ENCODE results near the gene PILRA. TPM values are rescaled to one million over a fixed set of nuclear protein-coding genes. Genes with fewer than 3 reads are reported as not detected.

PILRA gene
- total and polyA plus RNA-seq, 10 of the 15 experiments (the other 5 are each of a cell fraction or from before 2014, with no cell fraction given) = 6.6 to 43.3 (median 11.5) TPM

DNA sequence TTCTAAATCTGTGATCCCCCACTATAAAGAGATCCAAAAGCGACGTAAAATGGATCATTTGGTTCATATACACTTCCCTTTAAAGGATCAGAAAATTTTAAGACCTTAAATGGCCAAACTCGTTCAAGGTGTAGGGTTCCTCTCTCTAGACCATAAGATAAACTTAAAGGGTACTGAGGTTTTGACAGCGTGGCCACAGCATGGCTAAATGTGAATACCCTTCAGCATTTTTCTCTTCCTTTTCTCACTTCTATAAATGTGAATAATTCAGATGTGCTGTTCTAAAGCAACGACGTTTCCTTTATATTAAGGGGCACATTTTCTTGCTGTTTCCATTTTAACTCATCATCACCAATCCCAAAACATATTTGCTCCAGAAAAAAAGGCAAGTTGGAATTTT lies 50.0 kb downstream of the PILRA start:
- ChIA-PET POLR2A (interaction anchor here (0.5 to 1.7 kb wide), 10 partner anchors 9 to 1528 kb away, joined by 3 to 14 read pairs (median 4); partner anchors contain the start of gene PPP1R35), RAD21 (ENCODE audit: unreplicated experiment) (interaction anchor here (1.3 to 2.1 kb wide), 2 partner anchors 16 to 212 kb away, joined by 3 to 12 read pairs; no protein-coding TSS in a partner anchor), SMC1A (ENCODE audit: uncharacterized antibody, unreplicated experiment) (interaction anchor here (1.3 to 1.6 kb wide), 3 partner anchors 11 to 49 kb away, joined by 8 to 10 read pairs (median 8); no protein-coding TSS in a partner anchor), CTCF (interaction anchor here (1.0 to 1.6 kb wide), 5 partner anchors 16 to 59 kb away, joined by 3 to 7 read pairs (median 4); no protein-coding TSS in a partner anchor)
- peak overlapping the region; percentile 28; the same call in 1 of the 2 replicates for H2AFZ ChIP-seq (ENCODE audit: control insufficient read depth, low read depth, low read length)
- ATAC-seq (peak; percentile 59), DNase-seq (ENCODE audit: low read depth, low spot score) (no peak), FAIRE-seq (peak; percentile 78)
- peaks cover 24% of the 10 kb centered on the region for H3K4me1 ChIP-seq (ENCODE audit: control insufficient read depth, insufficient read depth, low read length)
- H3K27ac ChIP-seq (ENCODE audit: control insufficient read depth, insufficient read depth) = peak overlapping the region; percentile 65
- H3K4me2 ChIP-seq (ENCODE audit: control insufficient read depth, insufficient read depth) = peak overlapping the region; percentile 41; the same call in 1 of the 2 replicates
- intact Hi-C loops (cut with micrococcal nuclease; ENCODE audit: unreplicated experiment) (no loop called here), in situ Hi-C loops (cut with MboI) (no loop called here)
- H3K9me3 ChIP-seq (replicated peaks; ENCODE audit: control insufficient read depth, insufficient read depth, low read length) = no peaks in the 10 kb centered on the region
- no peak overlapping the region for H3K4me3 ChIP-seq
- BruUV-seq (replicated peaks) = no TSS peak
- H3K36me3 ChIP-seq (ENCODE audit: control insufficient read depth in 2 of 2, insufficient read depth in 2 of 2, low read length in 1 of 2) = no peaks in the 10 kb centered on the region
- 35% methylated on average over 6 of the region's 6 CpGs for WGBS (ENCODE audit: insufficient coverage, insufficient replicate concordance, low lambda C conversion rate, missing lambda C conversion rate)
- H4K20me1 ChIP-seq (ENCODE audit: control insufficient read depth, insufficient read depth) = no peaks in the 10 kb centered on the region
- no peaks in the 10 kb centered on the region for H3K79me2 ChIP-seq (ENCODE audit: control insufficient read depth, insufficient read depth, low read length)
- H3K27me3 ChIP-seq (replicated peaks in 1 of 2; ENCODE audit: control insufficient read depth in 2 of 2, insufficient read depth in 2 of 2, low read length in 1 of 2) = no peaks in the 10 kb centered on the region
- H3K9ac ChIP-seq (ENCODE audit: control insufficient read depth, insufficient read depth, low read length) = 0 out of 2 replicates have a peak overlapping the region, but pooled peaks have one; percentile 5
- TF ChIP-seq ZNF592 (IDR thresholded peaks at IDR 0.05) (0 out of 2 replicates have a peak, but pooled peaks have one; percentile 3), IRF4 (IDR thresholded peaks at IDR 0.05; ENCODE audit: low read depth, low read length) (no peak), SRF (IDR thresholded peaks at IDR 0.05; ENCODE audit: low read depth in 2 of 2, low read length in 2 of 2) (peak in 1 of 2 experiments; percentile 41; a peak in 1 of 4 replicates), MTA2 (IDR thresholded peaks at IDR 0.05; ENCODE audit: low read depth) (peak; percentile 50; the same call in 1 of the 2 replicates), PML (IDR thresholded peaks at IDR 0.05; ENCODE audit: low read length) (no peak), CBFB (IDR thresholded peaks at IDR 0.05; ENCODE audit: low read depth) (no peak), PAX8 (IDR thresholded peaks at IDR 0.05) (0 out of 2 replicates have a peak, but pooled peaks have one; percentile 26), SPI1 (IDR thresholded peaks at IDR 0.05; ENCODE audit: borderline replicate concordance, insufficient read depth, low read depth, low read length) (peak; percentile 65; the same call in 1 of the 2 replicates), IKZF2 (IDR thresholded peaks at IDR 0.05) (peak; percentile 39 to 42; a peak in 2 of 4 replicates), FOXM1 (IDR thresholded peaks at IDR 0.05; ENCODE audit: low read depth, low read length) (no peak)
- TF ChIP-seq, protein P1, sequence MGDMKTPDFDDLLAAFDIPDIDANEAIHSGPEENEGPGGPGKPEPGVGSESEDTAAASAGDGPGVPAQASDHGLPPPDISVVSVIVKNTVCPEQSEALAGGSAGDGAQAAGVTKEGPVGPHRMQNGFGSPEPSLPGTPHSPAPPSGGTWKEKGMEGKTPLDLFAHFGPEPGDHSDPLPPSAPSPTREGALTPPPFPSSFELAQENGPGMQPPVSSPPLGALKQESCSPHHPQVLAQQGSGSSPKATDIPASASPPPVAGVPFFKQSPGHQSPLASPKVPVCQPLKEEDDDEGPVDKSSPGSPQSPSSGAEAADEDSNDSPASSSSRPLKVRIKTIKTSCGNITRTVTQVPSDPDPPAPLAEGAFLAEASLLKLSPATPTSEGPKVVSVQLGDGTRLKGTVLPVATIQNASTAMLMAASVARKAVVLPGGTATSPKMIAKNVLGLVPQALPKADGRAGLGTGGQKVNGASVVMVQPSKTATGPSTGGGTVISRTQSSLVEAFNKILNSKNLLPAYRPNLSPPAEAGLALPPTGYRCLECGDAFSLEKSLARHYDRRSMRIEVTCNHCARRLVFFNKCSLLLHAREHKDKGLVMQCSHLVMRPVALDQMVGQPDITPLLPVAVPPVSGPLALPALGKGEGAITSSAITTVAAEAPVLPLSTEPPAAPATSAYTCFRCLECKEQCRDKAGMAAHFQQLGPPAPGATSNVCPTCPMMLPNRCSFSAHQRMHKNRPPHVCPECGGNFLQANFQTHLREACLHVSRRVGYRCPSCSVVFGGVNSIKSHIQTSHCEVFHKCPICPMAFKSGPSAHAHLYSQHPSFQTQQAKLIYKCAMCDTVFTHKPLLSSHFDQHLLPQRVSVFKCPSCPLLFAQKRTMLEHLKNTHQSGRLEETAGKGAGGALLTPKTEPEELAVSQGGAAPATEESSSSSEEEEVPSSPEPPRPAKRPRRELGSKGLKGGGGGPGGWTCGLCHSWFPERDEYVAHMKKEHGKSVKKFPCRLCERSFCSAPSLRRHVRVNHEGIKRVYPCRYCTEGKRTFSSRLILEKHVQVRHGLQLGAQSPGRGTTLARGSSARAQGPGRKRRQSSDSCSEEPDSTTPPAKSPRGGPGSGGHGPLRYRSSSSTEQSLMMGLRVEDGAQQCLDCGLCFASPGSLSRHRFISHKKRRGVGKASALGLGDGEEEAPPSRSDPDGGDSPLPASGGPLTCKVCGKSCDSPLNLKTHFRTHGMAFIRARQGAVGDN (IDR thresholded peaks at IDR 0.05) = peak; percentile 75
- TF ChIP-seq, protein P2, sequence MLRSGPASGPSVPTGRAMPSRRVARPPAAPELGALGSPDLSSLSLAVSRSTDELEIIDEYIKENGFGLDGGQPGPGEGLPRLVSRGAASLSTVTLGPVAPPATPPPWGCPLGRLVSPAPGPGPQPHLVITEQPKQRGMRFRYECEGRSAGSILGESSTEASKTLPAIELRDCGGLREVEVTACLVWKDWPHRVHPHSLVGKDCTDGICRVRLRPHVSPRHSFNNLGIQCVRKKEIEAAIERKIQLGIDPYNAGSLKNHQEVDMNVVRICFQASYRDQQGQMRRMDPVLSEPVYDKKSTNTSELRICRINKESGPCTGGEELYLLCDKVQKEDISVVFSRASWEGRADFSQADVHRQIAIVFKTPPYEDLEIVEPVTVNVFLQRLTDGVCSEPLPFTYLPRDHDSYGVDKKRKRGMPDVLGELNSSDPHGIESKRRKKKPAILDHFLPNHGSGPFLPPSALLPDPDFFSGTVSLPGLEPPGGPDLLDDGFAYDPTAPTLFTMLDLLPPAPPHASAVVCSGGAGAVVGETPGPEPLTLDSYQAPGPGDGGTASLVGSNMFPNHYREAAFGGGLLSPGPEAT (IDR thresholded peaks at IDR 0.05; ENCODE audit: low read depth) = peak; percentile 38; the same call in 1 of the 2 replicates
- TF ChIP-seq, protein P3, sequence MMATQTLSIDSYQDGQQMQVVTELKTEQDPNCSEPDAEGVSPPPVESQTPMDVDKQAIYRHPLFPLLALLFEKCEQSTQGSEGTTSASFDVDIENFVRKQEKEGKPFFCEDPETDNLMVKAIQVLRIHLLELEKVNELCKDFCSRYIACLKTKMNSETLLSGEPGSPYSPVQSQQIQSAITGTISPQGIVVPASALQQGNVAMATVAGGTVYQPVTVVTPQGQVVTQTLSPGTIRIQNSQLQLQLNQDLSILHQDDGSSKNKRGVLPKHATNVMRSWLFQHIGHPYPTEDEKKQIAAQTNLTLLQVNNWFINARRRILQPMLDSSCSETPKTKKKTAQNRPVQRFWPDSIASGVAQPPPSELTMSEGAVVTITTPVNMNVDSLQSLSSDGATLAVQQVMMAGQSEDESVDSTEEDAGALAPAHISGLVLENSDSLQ (IDR thresholded peaks at IDR 0.05) = no peak
